Panc1 (cell line): ENCODE results near the gene CDV3. TPM values are rescaled to one million over a fixed set of nuclear protein-coding genes. Genes with fewer than 3 reads are reported as not detected.

Source experiments
- ATAC-seq: fragments of 200-7000 bp; cut with Tn5 transposase; 2 replicates; pipeline ENCODE4 v1.9.1; 2020; ENCODE audit warnings: mild to moderate bottlenecking, moderate library complexity
- BruUV-seq: library from RNA; stranded (reverse); fragments of 400-500 nt; replicated peaks from 2 replicates; lab custom pipeline; 2021; lab: Mats Ljungman, UMichigan
- CTCF ChIA-PET: fragments of 300-600 bp; sonication (Branson Sonifier 250); formaldehyde crosslinking; loops from one replicate; lab custom pipeline; 2022; ENCODE audit warnings: antibody characterized with exemption; lab: Charles Lee
- POLR2A ChIA-PET: fragments of 300-600 bp; sonication (Branson Sonifier 250); formaldehyde crosslinking; loops from one replicate; lab custom pipeline; 2022; ENCODE audit warnings: antibody characterized with exemption; lab: Charles Lee
- DNase-seq: peaks from one replicate; pipeline ENCODE4 v3.0.0-alpha.2; 2010; ENCODE audit warnings: low read depth, low spot score
- H3K27ac ChIP-seq: 2 replicates; pipeline ENCODE4 v1.5.1; 2011; ENCODE audit warnings: mild to moderate bottlenecking, low read length, inconsistent platforms
- H3K27me3 ChIP-seq: fragments of 200-500 bp; sonication (Bioruptor generic); 2 replicates; pipeline ENCODE4 v1.6.0; 2014; ENCODE audit warnings: low read length, inconsistent platforms; ENCODE audit not compliant: control insufficient read depth, insufficient read depth
- H3K36me3 ChIP-seq: fragments of 200-500 bp; sonication (Bioruptor generic); 2 replicates; pipeline ENCODE4 v1.5.1; 2014; ENCODE audit warnings: inconsistent platforms, mild to moderate bottlenecking, low read length, moderate library complexity; ENCODE audit not compliant: control insufficient read depth, insufficient read depth
- H3K4me1 ChIP-seq: 2 replicates; pipeline ENCODE4 v1.5.1; 2011; ENCODE audit warnings: inconsistent platforms, mild to moderate bottlenecking, low read length, moderate library complexity; ENCODE audit not compliant: control insufficient read depth, insufficient read depth
- H3K4me3 ChIP-seq, 2 experiments: 2 replicates each; pipeline ENCODE4 v1.5.1; 2011 to 2012; ENCODE audit warnings: low read depth in 2 of 2, low read length in 2 of 2, mild to moderate bottlenecking in 2 of 2, inconsistent platforms in 1 of 2, moderate library complexity in 1 of 2
- H3K9me3 ChIP-seq: fragments of 200-500 bp; sonication (Bioruptor generic); 2 replicates; pipeline ENCODE4 v1.5.1; 2014; ENCODE audit warnings: low read depth, mild to moderate bottlenecking, inconsistent platforms, low read length, moderate library complexity; ENCODE audit not compliant: control insufficient read depth, insufficient read depth
- POLR2AphosphoS5 ChIP-seq: IDR thresholded peaks from 2 replicates; pipeline ENCODE4 v1.6.1; 2012; ENCODE audit warnings: mild to moderate bottlenecking, low read depth, low read length, moderate library complexity
- SIN3A ChIP-seq: IDR thresholded peaks from 2 replicates; pipeline ENCODE4 v1.6.1; 2012; ENCODE audit warnings: low read depth, mild to moderate bottlenecking, low read length, moderate library complexity, borderline replicate concordance; ENCODE audit not compliant: insufficient read depth
- TCF7L2 ChIP-seq: IDR thresholded peaks from 2 replicates; pipeline ENCODE4 v1.6.1; 2011; ENCODE audit warnings: mild to moderate bottlenecking, low read depth, low read length, inconsistent platforms
- in situ Hi-C: cut with HindIII; loops from 2 replicates; pipeline ENCODE4 v1.10.0; 2016; ENCODE audit warnings: low sequenced_read_pairs, low pct_unique_long_range_greater_than_20kb
- intact Hi-C: fragments of 100-400 bp; cut with micrococcal nuclease; formaldehyde crosslinking; loops from one replicate; pipeline ENCODE4 v1.10.0; 2022; ENCODE audit not compliant: unreplicated experiment
- total RNA-seq: library from RNA; stranded (reverse); gene quantifications from one replicate; pipeline ENCODE4 v1.2.1, GENCODE V29; 2021; ENCODE audit not compliant: unreplicated experiment
- TF ChIP-seq, protein P1 (sequence below): fragments of 450-650 bp; IDR thresholded peaks from 2 replicates; pipeline ENCODE4 v1.5.1; 2017; ENCODE audit warnings: mild to moderate bottlenecking
- TF ChIP-seq, protein P2 (sequence below), 2 experiments: IDR thresholded peaks; 2 replicates each; pipeline ENCODE4 v1.6.1; 2011 to 2012; ENCODE audit warnings: low read depth in 2 of 2, control low read depth in 1 of 2, low read length in 1 of 2, mild to moderate bottlenecking in 1 of 2, moderate library complexity in 1 of 2; ENCODE audit not compliant: insufficient read depth in 1 of 2

Gene CDV3
- total RNA-seq, 1 experiment from 2014 or later: 506 TPM

DNA sequence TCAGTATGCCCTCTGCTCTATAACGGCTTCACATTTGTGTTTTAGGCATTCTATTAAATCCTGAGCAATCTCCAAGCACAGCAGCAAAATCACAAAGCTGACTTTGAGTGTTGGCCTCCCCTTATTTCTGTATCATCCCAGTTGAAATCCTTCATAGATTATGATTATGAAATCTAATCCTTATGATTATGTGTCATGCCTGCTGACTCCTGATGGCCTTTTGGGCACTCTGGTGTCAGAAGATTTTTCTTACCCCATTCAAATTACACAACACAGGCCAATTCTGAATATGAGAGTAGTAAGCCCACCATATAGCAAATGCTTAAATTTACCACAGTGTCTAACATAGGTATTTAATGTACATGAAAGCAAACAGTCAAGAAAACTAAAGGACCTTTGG lies 34.3 kb downstream of the CDV3 start:
- TF ChIP-seq, protein P1, sequence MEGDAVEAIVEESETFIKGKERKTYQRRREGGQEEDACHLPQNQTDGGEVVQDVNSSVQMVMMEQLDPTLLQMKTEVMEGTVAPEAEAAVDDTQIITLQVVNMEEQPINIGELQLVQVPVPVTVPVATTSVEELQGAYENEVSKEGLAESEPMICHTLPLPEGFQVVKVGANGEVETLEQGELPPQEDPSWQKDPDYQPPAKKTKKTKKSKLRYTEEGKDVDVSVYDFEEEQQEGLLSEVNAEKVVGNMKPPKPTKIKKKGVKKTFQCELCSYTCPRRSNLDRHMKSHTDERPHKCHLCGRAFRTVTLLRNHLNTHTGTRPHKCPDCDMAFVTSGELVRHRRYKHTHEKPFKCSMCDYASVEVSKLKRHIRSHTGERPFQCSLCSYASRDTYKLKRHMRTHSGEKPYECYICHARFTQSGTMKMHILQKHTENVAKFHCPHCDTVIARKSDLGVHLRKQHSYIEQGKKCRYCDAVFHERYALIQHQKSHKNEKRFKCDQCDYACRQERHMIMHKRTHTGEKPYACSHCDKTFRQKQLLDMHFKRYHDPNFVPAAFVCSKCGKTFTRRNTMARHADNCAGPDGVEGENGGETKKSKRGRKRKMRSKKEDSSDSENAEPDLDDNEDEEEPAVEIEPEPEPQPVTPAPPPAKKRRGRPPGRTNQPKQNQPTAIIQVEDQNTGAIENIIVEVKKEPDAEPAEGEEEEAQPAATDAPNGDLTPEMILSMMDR: no peak
- TF ChIP-seq POLR2AphosphoS5 (no peak), TCF7L2 (no peak)
- no TSS peak for BruUV-seq
- ATAC-seq (no peak), DNase-seq (no peak)
- Histone ChIP-seq H3K4me1 (no peaks in the 10 kb centered on the region), H3K27me3 (no peaks in the 10 kb centered on the region), H3K4me3 (no peak overlapping the region), H3K36me3 (peaks cover 43% of the 10 kb centered on the region; the same call in 1 of the 2 replicates), H3K9me3 (no peaks in the 10 kb centered on the region), H3K27ac (no peak overlapping the region)
- in situ Hi-C loops (no loop called here), intact Hi-C loops (no loop called here)
- CTCF ChIA-PET: no interaction called here
- POLR2A ChIA-PET: no interaction called here

DNA sequence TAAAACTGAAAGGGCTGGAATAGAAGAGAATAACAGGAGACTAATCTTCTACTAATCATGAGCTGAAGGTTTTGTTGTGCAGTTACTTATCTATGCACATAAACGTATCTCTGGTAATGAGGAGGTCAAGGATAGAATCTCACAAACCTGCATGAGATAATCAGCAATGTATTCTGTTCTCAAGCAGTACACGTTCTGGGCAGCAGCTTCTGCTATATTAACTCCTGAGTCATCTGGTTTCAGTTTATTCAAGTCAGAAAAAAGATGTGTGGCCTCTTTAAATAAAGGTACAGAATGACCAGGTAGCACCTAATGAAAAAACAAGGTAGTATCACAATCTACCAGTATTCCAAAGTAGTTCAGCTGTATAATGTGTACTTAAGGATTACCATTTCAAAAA lies 34.9 kb downstream of the CDV3 start:
- DNase-seq (no peak), ATAC-seq (no peak)
- ChIA-PET CTCF (no interaction called here), POLR2A (no interaction called here)
- H3K27me3 ChIP-seq: no peaks in the 10 kb centered on the region
- in situ Hi-C loops: no loop called here
- no peaks in the 10 kb centered on the region for H3K9me3 ChIP-seq
- BruUV-seq: no TSS peak
- H3K4me3 ChIP-seq: no peak overlapping the region
- H3K27ac ChIP-seq: no peak overlapping the region
- TF ChIP-seq SIN3A (no peak), POLR2AphosphoS5 (no peak), TCF7L2 (no peak)
- TF ChIP-seq, protein P2, sequence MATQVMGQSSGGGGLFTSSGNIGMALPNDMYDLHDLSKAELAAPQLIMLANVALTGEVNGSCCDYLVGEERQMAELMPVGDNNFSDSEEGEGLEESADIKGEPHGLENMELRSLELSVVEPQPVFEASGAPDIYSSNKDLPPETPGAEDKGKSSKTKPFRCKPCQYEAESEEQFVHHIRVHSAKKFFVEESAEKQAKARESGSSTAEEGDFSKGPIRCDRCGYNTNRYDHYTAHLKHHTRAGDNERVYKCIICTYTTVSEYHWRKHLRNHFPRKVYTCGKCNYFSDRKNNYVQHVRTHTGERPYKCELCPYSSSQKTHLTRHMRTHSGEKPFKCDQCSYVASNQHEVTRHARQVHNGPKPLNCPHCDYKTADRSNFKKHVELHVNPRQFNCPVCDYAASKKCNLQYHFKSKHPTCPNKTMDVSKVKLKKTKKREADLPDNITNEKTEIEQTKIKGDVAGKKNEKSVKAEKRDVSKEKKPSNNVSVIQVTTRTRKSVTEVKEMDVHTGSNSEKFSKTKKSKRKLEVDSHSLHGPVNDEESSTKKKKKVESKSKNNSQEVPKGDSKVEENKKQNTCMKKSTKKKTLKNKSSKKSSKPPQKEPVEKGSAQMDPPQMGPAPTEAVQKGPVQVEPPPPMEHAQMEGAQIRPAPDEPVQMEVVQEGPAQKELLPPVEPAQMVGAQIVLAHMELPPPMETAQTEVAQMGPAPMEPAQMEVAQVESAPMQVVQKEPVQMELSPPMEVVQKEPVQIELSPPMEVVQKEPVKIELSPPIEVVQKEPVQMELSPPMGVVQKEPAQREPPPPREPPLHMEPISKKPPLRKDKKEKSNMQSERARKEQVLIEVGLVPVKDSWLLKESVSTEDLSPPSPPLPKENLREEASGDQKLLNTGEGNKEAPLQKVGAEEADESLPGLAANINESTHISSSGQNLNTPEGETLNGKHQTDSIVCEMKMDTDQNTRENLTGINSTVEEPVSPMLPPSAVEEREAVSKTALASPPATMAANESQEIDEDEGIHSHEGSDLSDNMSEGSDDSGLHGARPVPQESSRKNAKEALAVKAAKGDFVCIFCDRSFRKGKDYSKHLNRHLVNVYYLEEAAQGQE (IDR thresholded peaks at IDR 0.05; ENCODE audit: insufficient read depth in 1 of 2, low read depth in 2 of 2, low read length in 1 of 2): no peak
- TF ChIP-seq, protein P1: no peak
- H3K4me1 ChIP-seq: no peaks in the 10 kb centered on the region
- intact Hi-C loops: no loop called here
- peaks cover 47% of the 10 kb centered on the region; the same call in 1 of the 2 replicates for H3K36me3 ChIP-seq
